Measurements from ENCODE around the gene MBNL3.

GRCh38 chrX:132336172-132336571 lies 152.7 kb downstream of the MBNL3 start:
- TF ChIP-seq MXI1 (IDR thresholded peaks at IDR 0.05; ENCODE audit: low read depth, low read length) (no peak), CTCF (IDR thresholded peaks at IDR 0.05) (no peak)
